HCT116 (cell line): ENCODE data around the gene BIK. TPM values are rescaled to one million over a fixed set of nuclear protein-coding genes. Genes with fewer than 3 reads are reported as not detected.
"Not testable (repeated sequence)": the region's sequence is repeated elsewhere in the genome, so short reads cannot be mapped to it uniquely, and the experiment has no call there.

Experiments
- ATAC-seq: fragments of 200-7000 bp; cut with Tn5 transposase; 2 replicates; pipeline ENCODE4 v1.9.1; 2020; ENCODE audit warnings: mild to moderate bottlenecking, moderate library complexity
- BruUV-seq: library from RNA; stranded (reverse); fragments of 400-500 nt; replicated peaks from 2 replicates; lab custom pipeline; 2021; lab: Mats Ljungman, UMichigan
- CTCF ChIA-PET: fragments of 300-600 bp; sonication (Branson Sonifier 250); formaldehyde crosslinking; loops from one replicate; lab custom pipeline; 2021; ENCODE audit warnings: antibody characterized with exemption; lab: Charles Lee
- POLR2A ChIA-PET: fragments of 300-600, 350-600 bp; sonication (Branson Sonifier 250); formaldehyde crosslinking; loops from one replicate; lab custom pipeline; 2021; ENCODE audit warnings: antibody characterized with exemption; lab: Charles Lee
- RAD21 ChIA-PET, 2 experiments: fragments of 300-600 bp; sonication (Branson Sonifier 250); formaldehyde crosslinking; loops; one replicate each; lab custom pipeline; 2023; ENCODE audit warnings: low total read pairs in 2 of 2; ENCODE audit not compliant: uncharacterized antibody in 2 of 2, unreplicated experiment in 2 of 2, low non-redundant PET in 1 of 2; lab: Charles Lee
- DNase-seq: peaks from one replicate; pipeline ENCODE4 v3.0.0-alpha.2; 2010; ENCODE audit warnings: low read depth, low spot score
- H2AFZ ChIP-seq: fragments of 200-600 bp; shearing (Covaris generic), sonication (generic); 2 replicates; pipeline ENCODE4 v1.6.1; 2017; ENCODE audit warnings: low read depth, mixed run types, mixed read lengths, antibody characterized with exemption, low read length; ENCODE audit not compliant: poor library complexity, severe bottlenecking
- H3K27ac ChIP-seq: 2 replicates; pipeline ENCODE4 v1.5.1; 2012; ENCODE audit warnings: low read depth, low read length
- H3K27me3 ChIP-seq: fragments of 200-600 bp; sonication (generic); 2 replicates; pipeline ENCODE4 v1.6.1; 2016; ENCODE audit warnings: mixed run types, low read length, mixed read lengths; ENCODE audit not compliant: insufficient read depth
- H3K36me3 ChIP-seq, 2 experiments: fragments of 200-500 bp in 1 of 2; fragments of 200-600 bp in 1 of 2; sonication (Bioruptor generic) in 1 of 2; sonication (generic) in 1 of 2; 2 replicates each; pipeline versions ENCODE4 v1.5.1 to v1.6.1; 2014 to 2016; ENCODE audit warnings: low read length in 2 of 2, inconsistent platforms in 1 of 2, mixed read lengths in 1 of 2, mixed run types in 1 of 2; ENCODE audit not compliant: insufficient read depth in 2 of 2, control insufficient read depth in 1 of 2
- H3K4me1 ChIP-seq, 2 experiments: fragments of 200-600 bp in 1 of 2; sonication (generic) in 1 of 2; 2 replicates each; pipeline versions ENCODE4 v1.5.1 to v1.6.1; 2012 to 2017; ENCODE audit warnings: low read length in 2 of 2, inconsistent platforms in 1 of 2, mild to moderate bottlenecking in 1 of 2, mixed read lengths in 1 of 2, mixed run types in 1 of 2, moderate library complexity in 1 of 2; ENCODE audit not compliant: insufficient read depth in 2 of 2, control insufficient read depth in 1 of 2
- H3K4me2 ChIP-seq: fragments of 200-600 bp; sonication (generic); 2 replicates; pipeline ENCODE4 v1.6.1; 2017; ENCODE audit warnings: mixed run types, low read length, mixed read lengths
- H3K4me3 ChIP-seq, 2 experiments: fragments of 200-600 bp in 1 of 2; sonication (generic) in 1 of 2; replicated peaks in 1 of 2; 2 replicates each; pipeline ENCODE4 v1.5.1; 2011 to 2016; ENCODE audit warnings: low read length in 2 of 2, control low read depth in 1 of 2, low read depth in 1 of 2, mild to moderate bottlenecking in 1 of 2, mixed read lengths in 1 of 2, mixed run types in 1 of 2
- H3K79me2 ChIP-seq: fragments of 200-600 bp; sonication (generic); 2 replicates; pipeline ENCODE4 v1.6.1; 2017; ENCODE audit warnings: mild to moderate bottlenecking, mixed run types, low read length, moderate library complexity, mixed read lengths; ENCODE audit not compliant: insufficient read depth
- H3K9ac ChIP-seq: fragments of 200-600 bp; sonication (generic); 2 replicates; pipeline ENCODE4 v1.6.1; 2016; ENCODE audit warnings: low read length, mixed read lengths
- H3K9me2 ChIP-seq: fragments of 200-600 bp; sonication (generic), shearing (Covaris generic); 2 replicates; pipeline ENCODE4 v1.6.1; 2017; ENCODE audit warnings: mixed run types, mild to moderate bottlenecking, moderate library complexity; ENCODE audit not compliant: insufficient read depth
- H3K9me3 ChIP-seq, 2 experiments: fragments of 200-500 bp in 1 of 2; fragments of 200-600 bp in 1 of 2; sonication (Bioruptor generic) in 1 of 2; sonication (generic) in 1 of 2; 2 replicates each; pipeline ENCODE4 v1.6.1; 2014 to 2017; ENCODE audit warnings: low read length in 2 of 2, mixed read lengths in 2 of 2, inconsistent platforms in 1 of 2, low read depth in 1 of 2, mild to moderate bottlenecking in 1 of 2, mixed run types in 1 of 2, moderate library complexity in 1 of 2; ENCODE audit not compliant: control insufficient read depth in 1 of 2, insufficient read depth in 1 of 2
- H4K20me1 ChIP-seq: fragments of 200-600 bp; sonication (generic), shearing (Covaris generic); 2 replicates; pipeline ENCODE4 v1.6.1; 2017; ENCODE audit warnings: mixed run types, mild to moderate bottlenecking, moderate library complexity; ENCODE audit not compliant: insufficient read depth
- ELF1 ChIP-seq: IDR thresholded peaks from 2 replicates; pipeline ENCODE4 v1.6.1; 2012; ENCODE audit warnings: low read depth, borderline replicate concordance
- FOSL1 ChIP-seq: IDR thresholded peaks from 2 replicates; pipeline ENCODE4 v1.6.1; 2012; ENCODE audit warnings: low read depth
- JUND ChIP-seq: IDR thresholded peaks from 2 replicates; pipeline ENCODE4 v1.6.1; 2012
- SIN3A ChIP-seq: IDR thresholded peaks from 2 replicates; pipeline ENCODE4 v1.6.1; 2012; ENCODE audit warnings: low read depth
- TCF7L2 ChIP-seq: IDR thresholded peaks from 2 replicates; pipeline ENCODE4 v1.7.0; 2011; ENCODE audit warnings: borderline replicate concordance, inconsistent platforms; ENCODE audit not compliant: insufficient read depth, insufficient read length; ENCODE audit errors: extremely low read depth
- intact Hi-C: fragments of 100-400 bp; cut with micrococcal nuclease; formaldehyde crosslinking; loops from 2 replicates; pipeline ENCODE4 v1.10.0; 2022
- total RNA-seq: library from RNA; stranded (reverse); gene quantifications from one replicate; pipeline ENCODE4 v1.2.1, GENCODE V29; 2021; ENCODE audit not compliant: unreplicated experiment
- TF ChIP-seq, protein P1 (sequence below), 3 experiments: fragments of 200-600 bp in 1 of 3; sonication (generic) in 1 of 3; IDR thresholded peaks in 2 of 3; conservative IDR thresholded peaks in 1 of 3; 2 replicates each; pipeline ENCODE4 v1.5.1; 2012 to 2017; ENCODE audit warnings: low read depth in 2 of 3, low read length in 2 of 3, antibody characterized with exemption in 1 of 3, borderline replicate concordance in 1 of 3, control low read depth in 1 of 3, mild to moderate bottlenecking in 1 of 3, mixed read lengths in 1 of 3, mixed run types in 1 of 3, moderate library complexity in 1 of 3; ENCODE audit not compliant: insufficient read depth in 1 of 3
- TF ChIP-seq, protein P2 (sequence below): IDR thresholded peaks from 2 replicates; pipeline ENCODE4 v1.6.1; 2011; ENCODE audit warnings: mild to moderate bottlenecking, low read length, moderate library complexity; ENCODE audit not compliant: insufficient replicate concordance; ENCODE audit errors: extremely low read depth

Gene BIK
- total RNA-seq, 1 experiment from 2014 or later = 31.0 TPM

DNA sequence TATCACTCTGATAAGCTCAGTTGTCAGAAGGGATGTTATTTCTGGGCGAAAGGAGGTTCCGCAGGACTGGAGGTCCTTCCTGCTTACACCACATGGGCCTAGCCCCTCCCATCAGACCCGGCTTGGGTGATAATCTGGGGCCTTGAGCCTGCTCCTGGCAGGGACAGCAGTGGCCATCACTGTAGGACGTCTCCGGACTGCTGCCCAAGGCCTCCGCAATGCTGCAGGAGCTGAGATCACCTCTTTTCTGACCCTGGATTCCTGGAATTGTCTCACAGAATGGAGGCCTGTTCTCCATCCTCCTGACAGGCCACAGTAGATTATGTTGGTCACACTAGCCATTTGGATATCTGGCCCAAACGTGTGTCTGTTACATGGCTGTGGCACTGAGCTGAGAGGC lies 9.2 kb upstream of the BIK start (continued):
- TF ChIP-seq, protein P1, sequence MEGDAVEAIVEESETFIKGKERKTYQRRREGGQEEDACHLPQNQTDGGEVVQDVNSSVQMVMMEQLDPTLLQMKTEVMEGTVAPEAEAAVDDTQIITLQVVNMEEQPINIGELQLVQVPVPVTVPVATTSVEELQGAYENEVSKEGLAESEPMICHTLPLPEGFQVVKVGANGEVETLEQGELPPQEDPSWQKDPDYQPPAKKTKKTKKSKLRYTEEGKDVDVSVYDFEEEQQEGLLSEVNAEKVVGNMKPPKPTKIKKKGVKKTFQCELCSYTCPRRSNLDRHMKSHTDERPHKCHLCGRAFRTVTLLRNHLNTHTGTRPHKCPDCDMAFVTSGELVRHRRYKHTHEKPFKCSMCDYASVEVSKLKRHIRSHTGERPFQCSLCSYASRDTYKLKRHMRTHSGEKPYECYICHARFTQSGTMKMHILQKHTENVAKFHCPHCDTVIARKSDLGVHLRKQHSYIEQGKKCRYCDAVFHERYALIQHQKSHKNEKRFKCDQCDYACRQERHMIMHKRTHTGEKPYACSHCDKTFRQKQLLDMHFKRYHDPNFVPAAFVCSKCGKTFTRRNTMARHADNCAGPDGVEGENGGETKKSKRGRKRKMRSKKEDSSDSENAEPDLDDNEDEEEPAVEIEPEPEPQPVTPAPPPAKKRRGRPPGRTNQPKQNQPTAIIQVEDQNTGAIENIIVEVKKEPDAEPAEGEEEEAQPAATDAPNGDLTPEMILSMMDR (IDR thresholded peaks at IDR 0.05 in 2 of 3, conservative IDR thresholded peaks at IDR 0.05 in 1 of 3; ENCODE audit: borderline replicate concordance in 1 of 3, insufficient read depth in 1 of 3, low read depth in 2 of 3, low read length in 2 of 3) = no peak
- TF ChIP-seq SIN3A (no peak), ELF1 (no peak)
- TF ChIP-seq, protein P2, sequence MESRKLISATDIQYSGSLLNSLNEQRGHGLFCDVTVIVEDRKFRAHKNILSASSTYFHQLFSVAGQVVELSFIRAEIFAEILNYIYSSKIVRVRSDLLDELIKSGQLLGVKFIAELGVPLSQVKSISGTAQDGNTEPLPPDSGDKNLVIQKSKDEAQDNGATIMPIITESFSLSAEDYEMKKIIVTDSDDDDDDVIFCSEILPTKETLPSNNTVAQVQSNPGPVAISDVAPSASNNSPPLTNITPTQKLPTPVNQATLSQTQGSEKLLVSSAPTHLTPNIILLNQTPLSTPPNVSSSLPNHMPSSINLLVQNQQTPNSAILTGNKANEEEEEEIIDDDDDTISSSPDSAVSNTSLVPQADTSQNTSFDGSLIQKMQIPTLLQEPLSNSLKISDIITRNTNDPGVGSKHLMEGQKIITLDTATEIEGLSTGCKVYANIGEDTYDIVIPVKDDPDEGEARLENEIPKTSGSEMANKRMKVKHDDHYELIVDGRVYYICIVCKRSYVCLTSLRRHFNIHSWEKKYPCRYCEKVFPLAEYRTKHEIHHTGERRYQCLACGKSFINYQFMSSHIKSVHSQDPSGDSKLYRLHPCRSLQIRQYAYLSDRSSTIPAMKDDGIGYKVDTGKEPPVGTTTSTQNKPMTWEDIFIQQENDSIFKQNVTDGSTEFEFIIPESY = no peak

DNA sequence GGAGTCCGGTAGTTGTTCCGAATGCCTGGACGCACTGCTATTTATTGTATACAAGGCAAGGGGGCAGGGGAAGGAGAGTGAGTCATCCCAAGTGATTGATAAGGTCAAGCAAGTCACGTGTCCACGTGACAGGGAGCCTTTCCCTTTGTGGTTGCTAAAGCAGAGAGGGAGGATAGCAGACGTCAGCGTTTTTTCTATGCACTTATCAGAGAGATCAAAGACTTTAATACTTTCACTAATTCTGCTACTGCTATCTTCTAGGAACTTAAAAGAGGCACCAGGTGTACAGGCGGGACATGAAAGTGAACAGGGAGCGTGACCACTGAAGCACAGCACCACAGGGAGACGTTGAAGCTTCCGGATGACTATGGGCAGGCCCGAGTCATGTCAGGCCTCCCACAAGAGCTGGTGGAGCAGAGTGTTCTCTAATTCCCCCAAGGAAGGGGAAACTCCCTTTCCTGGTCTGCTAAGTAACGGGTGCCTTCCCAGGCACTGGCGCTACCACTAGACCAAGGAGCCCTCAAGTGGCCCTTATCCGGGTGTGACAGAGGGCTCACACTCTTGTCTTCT lies 6.4 kb upstream of the BIK start:
- H3K36me3 ChIP-seq, H3K27me3 ChIP-seq, BruUV-seq, H3K9me3 ChIP-seq, CTCF ChIA-PET, intact Hi-C loops, H4K20me1 ChIP-seq, H3K9ac ChIP-seq, H3K9me2 ChIP-seq, H3K79me2 ChIP-seq, RAD21 ChIA-PET, DNase-seq: not testable (repeated sequence)
- POLR2A ChIA-PET = interaction anchor here (0.6 to 1.4 kb wide), 4 partner anchors 13 to 488 kb away, joined by 3 to 4 read pairs (median 4); no protein-coding TSS in a partner anchor
- peak; percentile 96 for TF ChIP-seq TCF7L2
- TF ChIP-seq JUND = peak; percentile 52
- peak; percentile 39; the same call in 1 of the 2 replicates for TF ChIP-seq FOSL1
- H3K27ac ChIP-seq = peak overlapping the region; percentile 47
- H3K4me2 ChIP-seq = peak overlapping the region; percentile 54
- 0 out of 4 replicates have a peak overlapping the region, but pooled peaks of 1 of the 2 experiments have one; percentile 8 for H3K4me3 ChIP-seq
- H3K4me1 ChIP-seq = peaks cover 14 to 26% of the 10 kb centered on the region in 2 experiments
- H2AFZ ChIP-seq = peak overlapping the region; percentile 67
- ATAC-seq = peak; percentile 84

DNA sequence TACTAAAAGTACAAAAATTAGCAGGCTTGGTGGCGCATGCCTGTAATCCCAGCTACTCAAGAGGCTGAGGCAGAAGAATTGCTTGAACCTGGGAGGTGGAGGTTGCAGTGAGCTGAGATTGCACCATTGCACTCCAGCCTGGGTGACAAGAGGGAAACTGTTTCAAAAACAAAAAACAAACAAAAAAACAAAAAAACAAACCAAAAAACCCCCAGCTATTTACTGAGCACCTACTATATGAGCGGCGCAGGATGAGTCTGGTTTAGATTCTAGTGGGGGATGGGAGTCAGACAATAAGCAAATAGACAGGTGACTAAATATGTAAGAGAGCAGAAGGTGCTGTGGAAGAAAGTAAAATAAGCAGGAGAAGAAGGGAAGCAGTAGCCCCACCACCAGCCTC lies 5.6 kb upstream of the BIK start:
- H3K79me2 ChIP-seq, CTCF ChIA-PET, H2AFZ ChIP-seq, H3K27me3 ChIP-seq, H4K20me1 ChIP-seq, ATAC-seq, H3K4me3 ChIP-seq, BruUV-seq, H3K9me3 ChIP-seq, H3K27ac ChIP-seq, H3K4me2 ChIP-seq, intact Hi-C loops, H3K9me2 ChIP-seq, H3K9ac ChIP-seq, H3K36me3 ChIP-seq, DNase-seq: not testable (repeated sequence)
- ChIA-PET POLR2A (interaction anchor here (1.0 to 1.4 kb wide), 2 partner anchors 12 to 489 kb away, joined by 3 read pairs; no protein-coding TSS in a partner anchor), RAD21 (interaction anchor here in 1 of 2 experiments (0.6 kb wide), 1 partner anchor 31 kb away, joined by 4 read pairs; no protein-coding TSS in a partner anchor)
- H3K4me1 ChIP-seq = peaks cover 15 to 27% of the 10 kb centered on the region in 2 experiments
